OCI-LY7 (cell line): ENCODE measurements around the gene TTLL6. TPM values are rescaled to one million over a fixed set of nuclear protein-coding genes. Genes with fewer than 3 reads are reported as not detected.

Source experiments
- BruUV-seq: library from RNA; stranded (reverse); fragments of 400-500 nt; replicated peaks from 2 replicates; lab custom pipeline; 2021; lab: Mats Ljungman, UMichigan
- CTCF ChIA-PET: fragments of 300-600 bp; sonication (Branson Sonifier 250); formaldehyde crosslinking; loops from one replicate; lab custom pipeline; 2022; ENCODE audit warnings: antibody characterized with exemption; ENCODE audit not compliant: unreplicated experiment; lab: Charles Lee
- POLR2A ChIA-PET: fragments of 300-600 bp; sonication (Branson Sonifier 250); formaldehyde crosslinking; loops from one replicate; lab custom pipeline; 2022; ENCODE audit warnings: antibody characterized with exemption; lab: Charles Lee
- DNase-seq: peaks from one replicate; pipeline ENCODE4 v3.0.0-alpha.2; 2015; ENCODE audit warnings: low spot score
- H2AFZ ChIP-seq: fragments of 200-600 bp; sonication (generic), shearing (Covaris generic); 2 replicates; pipeline ENCODE4 v1.6.1; 2014; ENCODE audit warnings: mild to moderate bottlenecking, antibody characterized with exemption, low read length, moderate library complexity
- H3K27ac ChIP-seq: fragments of 200-600 bp; sonication (generic); 2 replicates; pipeline ENCODE4 v1.5.1; 2014; ENCODE audit warnings: mixed run types, low read depth, mild to moderate bottlenecking, moderate library complexity, low read length, inconsistent platforms; ENCODE audit not compliant: poor library complexity, severe bottlenecking
- H3K36me3 ChIP-seq: fragments of 200-600 bp; sonication (generic); 2 replicates; pipeline ENCODE4 v1.6.1; 2014; ENCODE audit warnings: mild to moderate bottlenecking, antibody characterized with exemption, low read length, moderate library complexity, mixed read lengths; ENCODE audit not compliant: insufficient read depth
- H3K4me1 ChIP-seq: fragments of 200-600 bp; sonication (generic); 2 replicates; pipeline ENCODE4 v1.5.1; 2014; ENCODE audit warnings: mild to moderate bottlenecking, low read length; ENCODE audit not compliant: insufficient read depth, poor library complexity, severe bottlenecking
- H3K4me2 ChIP-seq: fragments of 200-600 bp; sonication (generic); 2 replicates; pipeline ENCODE4 v1.6.1; 2014; ENCODE audit warnings: mild to moderate bottlenecking, low read length
- H3K4me3 ChIP-seq: fragments of 200-600 bp; sonication (generic); 2 replicates; pipeline ENCODE4 v1.5.1; 2014; ENCODE audit warnings: mild to moderate bottlenecking, low read depth, low read length; ENCODE audit not compliant: poor library complexity, severe bottlenecking
- H3K79me2 ChIP-seq: fragments of 200-600 bp; sonication (generic); 2 replicates; pipeline ENCODE4 v1.6.1; 2016; ENCODE audit warnings: low read depth, mild to moderate bottlenecking, low read length, moderate library complexity, mixed read lengths; ENCODE audit not compliant: insufficient read depth
- H3K9me2 ChIP-seq: fragments of 200-600 bp; sonication (generic); 2 replicates; pipeline ENCODE4 v1.6.1; 2016; ENCODE audit warnings: mild to moderate bottlenecking, low read length, mixed read lengths; ENCODE audit not compliant: insufficient read depth
- H3K9me3 ChIP-seq: fragments of 200-600 bp; sonication (generic); 2 replicates; pipeline ENCODE4 v1.6.1; 2014; ENCODE audit warnings: mild to moderate bottlenecking, mixed run types, low read length, mixed read lengths
- H4K20me1 ChIP-seq: fragments of 200-600 bp; sonication (generic); 2 replicates; pipeline ENCODE4 v1.6.1; 2014; ENCODE audit warnings: mild to moderate bottlenecking, antibody characterized with exemption, low read length, moderate library complexity, mixed read lengths; ENCODE audit not compliant: insufficient read depth
- EZH2phosphoT487 ChIP-seq: fragments of 200-600 bp; sonication (generic); IDR thresholded peaks from 2 replicates; pipeline ENCODE4 v1.6.1; 2018; ENCODE audit warnings: low read depth, borderline replicate concordance, mild to moderate bottlenecking, mixed run types, antibody characterized with exemption, low read length, moderate library complexity, mixed read lengths
- intact Hi-C: fragments of 100-400 bp; cut with micrococcal nuclease; formaldehyde crosslinking; loops from one replicate; pipeline ENCODE4 v1.10.0; 2022; ENCODE audit not compliant: unreplicated experiment
- total RNA-seq, 2 experiments: library from RNA; depleted of rRNA in 1 of 2; stranded (reverse); fragments of >200 nt in 1 of 2; shearing (Covaris generic) in 1 of 2; gene quantifications; 2 replicates each; pipeline ENCODE4 v1.2.3, GENCODE V29; 2014 to 2022
- TF ChIP-seq, protein P1 (sequence below): fragments of 200-600 bp; sonication (generic); conservative IDR thresholded peaks from 2 replicates; pipeline ENCODE4 v1.5.1; 2014; ENCODE audit warnings: mild to moderate bottlenecking, antibody characterized with exemption, low read length, moderate library complexity, mixed read lengths

Gene TTLL6
- total RNA-seq, 2 experiments from 2014 or later, result not detected

DNA sequence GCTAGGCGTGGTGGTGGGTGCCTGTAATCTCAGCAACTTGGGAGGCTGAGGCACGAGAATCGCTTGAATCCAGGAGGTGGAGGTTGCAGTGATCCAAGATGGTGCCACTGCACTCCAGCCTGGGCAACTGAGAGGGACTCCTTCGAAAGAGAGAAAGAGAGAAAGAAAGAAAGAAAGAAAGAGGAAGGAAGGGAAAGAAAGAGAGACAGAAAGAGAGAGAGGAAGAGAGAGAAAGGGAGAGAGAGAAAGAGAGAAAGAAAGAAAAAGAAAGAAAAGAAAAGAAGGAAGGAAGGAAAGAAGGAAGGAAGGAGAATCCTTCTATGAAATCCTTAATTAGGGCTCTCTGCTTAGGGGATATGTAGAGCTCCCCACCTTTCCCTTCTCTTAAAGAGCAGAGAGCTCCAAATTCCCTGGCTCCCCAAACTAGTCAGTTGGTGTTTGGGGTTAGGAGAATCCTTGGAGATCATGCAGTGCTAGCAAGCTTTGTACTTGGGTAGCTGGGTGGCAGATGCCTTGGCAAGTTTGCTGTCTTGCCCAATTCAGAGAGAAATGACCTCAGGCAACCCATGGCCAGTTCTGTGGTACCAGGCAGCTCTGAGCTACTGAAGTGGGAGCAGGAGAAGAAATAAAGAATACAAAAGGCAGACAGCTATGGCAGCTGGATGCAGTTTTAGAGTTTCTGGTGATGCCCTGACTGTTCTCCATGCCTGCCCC is 79.5 kb downstream of the TTLL6 start:
- TF ChIP-seq, protein P1, sequence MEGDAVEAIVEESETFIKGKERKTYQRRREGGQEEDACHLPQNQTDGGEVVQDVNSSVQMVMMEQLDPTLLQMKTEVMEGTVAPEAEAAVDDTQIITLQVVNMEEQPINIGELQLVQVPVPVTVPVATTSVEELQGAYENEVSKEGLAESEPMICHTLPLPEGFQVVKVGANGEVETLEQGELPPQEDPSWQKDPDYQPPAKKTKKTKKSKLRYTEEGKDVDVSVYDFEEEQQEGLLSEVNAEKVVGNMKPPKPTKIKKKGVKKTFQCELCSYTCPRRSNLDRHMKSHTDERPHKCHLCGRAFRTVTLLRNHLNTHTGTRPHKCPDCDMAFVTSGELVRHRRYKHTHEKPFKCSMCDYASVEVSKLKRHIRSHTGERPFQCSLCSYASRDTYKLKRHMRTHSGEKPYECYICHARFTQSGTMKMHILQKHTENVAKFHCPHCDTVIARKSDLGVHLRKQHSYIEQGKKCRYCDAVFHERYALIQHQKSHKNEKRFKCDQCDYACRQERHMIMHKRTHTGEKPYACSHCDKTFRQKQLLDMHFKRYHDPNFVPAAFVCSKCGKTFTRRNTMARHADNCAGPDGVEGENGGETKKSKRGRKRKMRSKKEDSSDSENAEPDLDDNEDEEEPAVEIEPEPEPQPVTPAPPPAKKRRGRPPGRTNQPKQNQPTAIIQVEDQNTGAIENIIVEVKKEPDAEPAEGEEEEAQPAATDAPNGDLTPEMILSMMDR, result no peak
- TF ChIP-seq EZH2phosphoT487, result no peak
- Histone ChIP-seq H3K9me2 (no peaks in the 10 kb centered on the region), H3K4me3 (no peak overlapping the region), H3K79me2 (no peaks in the 10 kb centered on the region), H3K4me2 (no peak overlapping the region), H3K4me1 (no peaks in the 10 kb centered on the region), H3K27ac (no peak overlapping the region), H3K36me3 (no peaks in the 10 kb centered on the region), H2AFZ (no peak overlapping the region), H3K9me3 (no peaks in the 10 kb centered on the region), H4K20me1 (no peaks in the 10 kb centered on the region)
- CTCF ChIA-PET, result interaction anchor here (0.6 kb wide), 1 partner anchor 9 kb away, joined by 3 read pairs; the partner anchor contains the start of gene HOXB13
- intact Hi-C loops, result no loop called here
- POLR2A ChIA-PET, result interaction anchor here (0.6 kb wide), 1 partner anchor 599 kb away, joined by 5 read pairs; no protein-coding TSS in a partner anchor
- BruUV-seq, result no TSS peak
- no peak for DNase-seq

DNA sequence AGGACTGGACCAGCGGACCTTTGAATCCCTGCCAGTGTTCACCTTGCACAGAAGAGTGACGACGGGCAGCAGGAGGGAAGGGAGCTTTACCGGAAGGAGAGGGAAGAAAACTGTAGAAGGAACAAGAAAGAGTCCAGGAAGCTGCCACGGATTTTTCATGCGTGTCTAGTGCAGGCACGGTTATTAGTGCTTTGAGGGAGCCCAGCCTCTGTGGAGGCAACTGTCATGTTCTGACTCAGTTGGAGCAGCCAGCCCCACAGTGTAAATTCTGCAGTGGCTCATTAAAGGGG is 82.0 kb downstream of the TTLL6 start:
- H3K27ac ChIP-seq, result no peak overlapping the region
- ChIA-PET CTCF (no interaction called here), POLR2A (interaction anchor here (0.6 kb wide), 1 partner anchor 99 kb away, joined by 3 read pairs; no protein-coding TSS in a partner anchor)
- TF ChIP-seq EZH2phosphoT487, result no peak
- TF ChIP-seq, protein P1, result no peak
- intact Hi-C loops, result no loop called here
- BruUV-seq, result no TSS peak
- no peaks in the 10 kb centered on the region for H3K9me2 ChIP-seq
- no peak overlapping the region for H3K4me3 ChIP-seq
- H3K4me2 ChIP-seq, result no peak overlapping the region
- DNase-seq, result no peak
- H2AFZ ChIP-seq, result no peak overlapping the region
- no peaks in the 10 kb centered on the region for H4K20me1 ChIP-seq
- no peaks in the 10 kb centered on the region for H3K4me1 ChIP-seq
- H3K36me3 ChIP-seq, result no peaks in the 10 kb centered on the region
- no peaks in the 10 kb centered on the region for H3K9me3 ChIP-seq
- no peaks in the 10 kb centered on the region for H3K79me2 ChIP-seq
